Sciatic nerve (tissue), 2 donors: ENCODE results near the gene DOK7. TPM values are rescaled to one million over a fixed set of nuclear protein-coding genes. Genes with fewer than 3 reads are reported as not detected.

Experiments used
- ATAC-seq: fragments of 200-7000 bp; cut with Tn5 transposase; one replicate; pipeline ENCODE4 v1.9.1; 2020; ENCODE audit warnings: mild to moderate bottlenecking, moderate library complexity
- DNase-seq: peaks from one replicate; pipeline ENCODE4 v3.0.0-alpha.2; 2020; ENCODE audit warnings: low spot score
- intact Hi-C: fragments of 100-400 bp; cut with DNase I; formaldehyde crosslinking; loops from one replicate; pipeline ENCODE4 v1.14.2; 2022
- total RNA-seq: library from RNA; stranded (reverse); fragmentation: NEBNext Ultra II Directional; extraction: Animal tissue kit (Norgen Biotek cat#: 25700); gene quantifications from one replicate; pipeline ENCODE4 v1.2.1, GENCODE V29; 2021
- donor health status: DM: no; HTN: no; CAD: no.
- donor health status: DM: no; HTN: no; CAD: no.

DOK7 gene
- total RNA-seq, 1 donor from 2014 or later, result not detected

DNA sequence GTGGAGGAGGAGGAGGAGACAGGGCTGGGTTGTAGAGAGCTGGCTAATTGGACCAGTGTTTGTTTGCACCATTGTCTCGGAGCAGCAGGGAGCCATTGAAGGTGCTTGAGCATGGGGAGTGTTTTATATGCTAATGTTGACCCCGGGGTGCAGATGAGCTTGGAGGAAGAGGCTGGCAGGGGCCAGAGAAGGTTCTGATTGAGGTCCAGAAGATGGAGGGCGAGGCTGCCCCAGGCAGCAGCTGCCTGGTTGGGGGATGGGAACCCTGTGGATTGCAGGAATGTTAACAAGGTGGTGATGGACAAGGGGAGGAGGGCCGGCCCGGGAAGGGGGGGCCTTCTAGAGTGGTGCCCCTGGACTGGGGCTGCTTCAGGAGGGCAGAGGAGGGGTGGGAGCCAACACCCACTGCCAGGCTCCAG is 18.0 kb downstream of the DOK7 start:
- ATAC-seq (no peak), DNase-seq (no peak)
- intact Hi-C loops, result no loop called here

- DNase-seq (no peak), ATAC-seq (no peak)
- intact Hi-C loops, result no loop called here
These were observed 18.8 kb downstream of the DOK7 start for GRCh38 chr4:3481783-3482393.

DNA sequence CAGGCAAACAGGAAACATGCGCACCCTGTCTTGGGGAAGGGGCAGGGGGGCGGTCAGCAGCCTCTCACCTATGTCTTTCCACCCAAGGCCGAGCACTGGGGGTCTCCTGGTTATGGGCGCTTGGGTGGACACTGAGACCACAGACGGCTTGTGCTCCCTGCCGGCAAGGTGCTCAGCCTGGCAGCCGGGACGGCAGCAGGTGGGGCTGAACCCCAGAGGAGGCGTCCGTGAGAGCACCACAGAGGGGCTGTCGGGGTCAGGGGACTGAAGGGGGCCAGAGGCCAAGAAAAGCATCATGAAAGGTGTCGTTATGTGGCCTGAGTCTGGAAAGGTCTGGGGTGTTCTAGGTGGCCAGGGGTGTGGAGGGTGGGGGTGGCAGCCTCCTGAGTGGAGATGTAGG is 19.6 kb downstream of the DOK7 start:
- ATAC-seq (no peak), DNase-seq (no peak)
- intact Hi-C loops, result no loop called here

GRCh38 chr4:3483471-3483921 is 20.4 kb downstream of the DOK7 start:
- ATAC-seq (no peak), DNase-seq (no peak)
- intact Hi-C loops, result no loop called here

- intact Hi-C loops, result no loop called here
- no peak for DNase-seq
- ATAC-seq, result no peak
These were observed 21.2 kb downstream of the DOK7 start for GRCh38 chr4:3484057-3484973.

GRCh38 chr4:3485011-3485791 is 22.1 kb downstream of the DOK7 start:
- intact Hi-C loops, result no loop called here
- ATAC-seq (no peak), DNase-seq (no peak)

- ATAC-seq (no peak), DNase-seq (no peak)
- intact Hi-C loops, result no loop called here
These were observed 22.9 kb downstream of the DOK7 start for GRCh38 chr4:3485886-3486540.

DNA sequence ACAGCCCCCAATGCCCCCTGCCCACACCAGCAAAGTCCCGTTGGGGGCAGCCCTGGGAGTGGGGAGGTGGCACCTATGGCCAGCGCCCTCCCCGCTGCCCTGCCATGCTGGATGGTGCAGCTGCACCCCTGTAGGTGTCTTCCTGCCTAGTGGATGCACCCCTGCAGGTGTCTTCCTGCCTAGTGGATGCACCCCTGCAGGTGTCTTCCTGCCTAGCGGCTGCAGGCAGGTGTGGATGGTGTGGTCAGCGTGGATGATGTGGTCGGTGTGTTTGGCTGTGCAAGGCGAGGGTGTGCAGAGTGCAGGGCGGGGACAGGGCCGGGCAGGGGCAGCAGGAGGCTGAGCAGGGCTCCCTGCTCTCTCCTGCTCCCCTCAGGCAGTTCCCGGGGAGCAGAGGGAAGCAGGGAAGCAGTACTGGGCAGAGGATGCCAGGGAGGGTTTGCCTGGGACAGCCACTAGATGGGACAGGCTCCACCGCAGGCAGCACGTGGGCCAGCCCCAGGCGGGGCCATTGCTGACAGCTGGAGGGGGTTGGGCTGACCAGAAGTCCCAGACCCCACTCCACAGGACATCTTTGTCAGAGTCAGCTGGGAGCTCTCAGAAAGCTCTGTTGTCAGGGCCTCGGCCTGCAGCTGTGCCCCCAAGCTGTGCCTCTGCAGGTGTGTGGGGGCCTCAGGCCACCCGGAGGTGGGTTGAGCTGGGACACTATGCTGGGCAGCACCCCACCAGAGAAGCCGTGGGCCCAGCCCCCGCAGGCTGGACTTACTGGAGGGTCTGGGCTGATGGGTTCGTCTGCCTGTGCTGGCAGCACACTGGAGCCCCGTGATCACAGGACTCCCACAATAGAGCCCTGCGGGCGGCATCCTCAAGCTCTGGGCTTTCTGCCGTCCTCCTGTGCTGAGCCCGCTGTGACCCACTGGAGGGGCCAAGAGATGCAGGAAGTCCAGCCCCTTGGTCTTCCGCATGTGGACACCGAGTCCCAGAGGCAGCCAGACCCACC is 23.7 kb downstream of the DOK7 start:
- intact Hi-C loops, result no loop called here
- DNase-seq, result no peak
- no peak for ATAC-seq

- intact Hi-C loops, result no loop called here
- DNase-seq (no peak), ATAC-seq (peak; percentile 22)
These were observed 24.8 kb downstream of the DOK7 start for GRCh38 chr4:3487861-3488260.

DNA sequence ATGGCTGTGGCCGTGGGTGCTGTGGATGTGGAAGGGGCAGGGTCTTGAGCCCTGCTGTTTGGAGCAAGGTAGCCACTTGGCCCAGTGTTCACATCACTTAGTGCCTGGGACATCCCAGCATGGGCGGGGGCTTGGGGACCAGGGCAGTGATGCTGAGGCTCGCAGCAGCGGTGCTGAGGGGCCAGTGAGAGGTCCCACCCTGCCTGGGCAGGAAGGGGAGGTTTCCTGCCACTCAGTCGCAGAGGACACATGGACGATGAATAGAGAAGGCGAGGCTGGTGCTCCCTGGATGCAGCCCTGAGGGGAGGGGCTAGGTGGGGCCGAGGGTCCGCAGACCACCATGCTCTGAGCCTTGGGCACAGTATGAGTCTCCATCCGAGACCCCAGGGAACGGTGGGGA is 25.7 kb downstream of the DOK7 start:
- ATAC-seq, result no peak
- intact Hi-C loops, result no loop called here
- no peak for DNase-seq

DNA sequence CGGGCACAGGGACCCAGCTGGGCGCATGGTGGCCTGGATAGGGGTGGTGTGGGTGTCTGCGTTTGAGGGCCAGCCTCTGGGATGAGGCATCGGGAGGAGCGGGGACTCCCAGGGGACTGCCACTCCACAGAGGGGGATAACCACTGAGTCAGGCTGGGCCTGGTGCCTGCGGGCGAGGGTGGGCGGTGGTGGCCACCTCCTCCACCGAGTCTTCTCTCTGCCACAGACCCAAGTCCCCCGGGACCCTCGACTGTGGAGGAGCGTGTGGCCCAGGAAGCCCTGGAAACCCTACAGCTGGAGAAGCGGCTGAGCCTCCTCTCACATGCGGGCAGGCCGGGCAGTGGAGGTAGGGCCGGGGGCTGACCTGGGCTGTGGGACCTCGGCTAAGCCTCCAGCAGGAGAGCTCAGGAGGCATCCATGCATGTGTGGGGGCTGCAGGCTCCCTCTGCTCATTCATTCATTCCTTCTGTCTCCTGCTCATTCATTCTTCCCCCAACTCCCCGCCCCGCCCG is 26.4 kb downstream of the DOK7 start:
- ATAC-seq (no peak), DNase-seq (no peak)
- intact Hi-C loops, result no loop called here

GRCh38 chr4:3491681-3492405 is 28.7 kb downstream of the DOK7 start:
- intact Hi-C loops, result no loop called here
- DNase-seq (no peak), ATAC-seq (no peak)

DNA sequence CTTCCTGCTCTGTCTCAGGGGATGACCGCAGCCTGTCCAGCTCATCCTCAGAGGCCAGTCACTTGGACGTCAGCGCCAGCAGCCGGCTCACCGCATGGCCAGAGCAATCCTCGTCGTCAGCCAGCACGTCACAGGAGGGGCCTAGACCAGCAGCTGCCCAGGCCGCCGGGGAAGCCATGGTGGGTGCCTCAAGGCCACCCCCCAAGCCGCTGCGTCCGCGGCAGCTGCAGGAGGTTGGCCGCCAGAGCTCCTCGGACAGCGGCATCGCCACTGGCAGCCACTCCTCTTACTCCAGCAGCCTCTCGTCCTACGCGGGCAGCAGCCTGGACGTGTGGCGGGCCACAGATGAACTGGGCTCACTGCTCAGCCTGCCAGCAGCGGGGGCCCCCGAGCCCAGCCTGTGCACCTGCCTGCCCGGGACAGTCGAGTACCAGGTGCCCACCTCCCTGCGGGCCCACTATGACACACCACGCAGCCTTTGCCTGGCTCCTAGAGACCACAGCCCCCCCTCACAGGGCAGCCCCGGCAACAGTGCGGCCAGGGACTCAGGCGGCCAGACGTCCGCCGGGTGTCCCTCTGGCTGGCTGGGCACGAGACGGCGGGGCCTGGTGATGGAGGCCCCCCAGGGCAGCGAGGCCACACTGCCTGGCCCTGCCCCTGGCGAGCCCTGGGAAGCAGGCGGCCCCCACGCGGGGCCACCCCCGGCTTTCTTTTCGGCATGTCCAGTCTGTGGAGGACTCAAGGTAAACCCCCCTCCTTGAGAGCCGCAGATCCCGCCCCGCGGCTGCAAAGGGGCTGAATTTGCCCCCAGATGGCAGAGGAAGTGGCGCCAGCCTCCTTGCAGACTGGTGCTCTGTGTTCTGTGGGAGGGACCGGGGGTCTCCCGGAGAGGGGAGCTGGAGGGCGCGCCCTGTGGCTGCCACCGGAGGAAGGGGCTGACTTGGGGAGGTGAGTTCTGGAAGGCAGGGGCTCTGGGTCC is 29.9 kb downstream of the DOK7 start:
- no peak for ATAC-seq
- intact Hi-C loops, result no loop called here
- no peak for DNase-seq

- no peak for DNase-seq
- intact Hi-C loops, result no loop called here
- no peak for ATAC-seq
These were observed 30.8 kb downstream of the DOK7 start for GRCh38 chr4:3493720-3494461.

GRCh38 chr4:3494462-3494871 is 31.4 kb downstream of the DOK7 start:
- ATAC-seq (no peak), DNase-seq (no peak)
- intact Hi-C loops, result no loop called here
